D721Med (cell line): ENCODE data around the gene MALRD1.

Experiments used
- DNase-seq: peaks from one replicate; pipeline ENCODE4 v3.0.0; 2011; ENCODE audit warnings: low spot score; ENCODE audit not compliant: insufficient read length
- FAIRE-seq: peaks from 2 replicates; lab custom pipeline; 2011; peaks lifted over from hg19 to GRCh38; lab: Jason Lieb, UNC
- CTCF ChIP-seq: IDR thresholded peaks from 2 replicates; pipeline ENCODE4 v1.5.1; 2012; ENCODE audit warnings: mild to moderate bottlenecking, control low read depth; ENCODE audit not compliant: insufficient read depth; ENCODE audit errors: missing control alignments

Gene MALRD1

GRCh38 chr10:19676063-19676462 lies 627.5 kb downstream of the MALRD1 start:
- FAIRE-seq, result no peak

GRCh38 chr10:19683356-19683755 lies 634.8 kb downstream of the MALRD1 start:
- no peak for FAIRE-seq
- TF ChIP-seq CTCF, result no peak
- DNase-seq, result no peak

More at GRCh38 chr10:19676063-19676462, 627.5 kb downstream of the MALRD1 start:
- no peak for DNase-seq
- TF ChIP-seq CTCF, result no peak

- DNase-seq (no peak), FAIRE-seq (no peak)
- TF ChIP-seq CTCF, result no peak
Observed at GRCh38 chr10:19683960-19684359, 635.4 kb downstream of the MALRD1 start.

GRCh38 chr10:19688344-19688743 lies 639.7 kb downstream of the MALRD1 start:
- DNase-seq (no peak), FAIRE-seq (no peak)
- no peak for TF ChIP-seq CTCF

GRCh38 chr10:19689231-19689630 lies 640.6 kb downstream of the MALRD1 start:
- FAIRE-seq, result no peak
- no peak for TF ChIP-seq CTCF
- no peak for DNase-seq

GRCh38 chr10:19699299-19699698 lies 650.7 kb downstream of the MALRD1 start:
- FAIRE-seq (no peak), DNase-seq (no peak)
- TF ChIP-seq CTCF, result no peak

- FAIRE-seq (no peak), DNase-seq (no peak)
- TF ChIP-seq CTCF, result no peak
Observed at GRCh38 chr10:19701427-19702052, 652.9 kb downstream of the MALRD1 start.
